Esophagus muscularis mucosa (tissue), 4 donors: ENCODE measurements around the gene IL10. TPM values are rescaled to one million over a fixed set of nuclear protein-coding genes. Genes with fewer than 3 reads are reported as not detected.

Experiments
- DNase-seq: peaks from one replicate; pipeline ENCODE4 v3.0.0-alpha.2; 2017; ENCODE audit errors: extremely low spot score
- H3K27ac ChIP-seq, 4 donors: fragments of 200-600 bp; sonication (generic); replicated peaks in 1 of 4; 1 replicate in 3 of 4; 2 replicates in 1 of 4; pipeline ENCODE4 v1.5.1; 2016 to 2019; ENCODE audit warnings: mild to moderate bottlenecking in 1 of 4
- H3K27me3 ChIP-seq, 4 donors: fragments of 200-600 bp; sonication (generic); one replicate each; pipeline versions ENCODE4 v1.5.1 to v1.6.0; 2016 to 2019
- H3K36me3 ChIP-seq, 4 donors: fragments of 200-600 bp; sonication (generic); one replicate each; pipeline ENCODE4 v1.5.1; 2016 to 2019
- H3K4me1 ChIP-seq, 4 donors: fragments of 200-600 bp; sonication (generic); one replicate each; pipeline ENCODE4 v1.5.1; 2016 to 2019
- H3K4me3 ChIP-seq, 4 donors: fragments of 200-600 bp; sonication (generic); 1 replicate in 2 of 4; 2 replicates in 2 of 4; pipeline ENCODE4 v1.5.1; 2016 to 2019; ENCODE audit warnings: mild to moderate bottlenecking in 4 of 4, moderate library complexity in 1 of 4
- H3K9me3 ChIP-seq, 4 donors: fragments of 200-600 bp; sonication (generic); 1 replicate in 3 of 4; 2 replicates in 1 of 4; pipeline ENCODE4 v1.5.1; 2016 to 2019
- EP300 ChIP-seq: sonication (generic); formaldehyde crosslinking; IDR thresholded peaks from one replicate; pipeline ENCODE4 v1.6.1; 2017; ENCODE audit warnings: antibody characterized with exemption
- POLR2A ChIP-seq: fragments of 450-650 bp; IDR thresholded peaks from one replicate; pipeline ENCODE4 v1.6.1; 2017; ENCODE audit warnings: antibody characterized with exemption, moderate library complexity, mild to moderate bottlenecking, low read depth
- POLR2AphosphoS5 ChIP-seq, 2 donors: sonication (generic); formaldehyde crosslinking; IDR thresholded peaks; one replicate each; pipeline ENCODE4 v1.6.1; 2017; ENCODE audit warnings: antibody characterized with exemption in 2 of 2
- WGBS: methylation state at CpG from one replicate; pipeline ENCODE4 v1.1.5; 2018; 5-methylcytosine and 5-hydroxymethylcytosine counted together
- intact Hi-C: fragments of 100-400 bp; cut with DNase I; formaldehyde crosslinking; loops from one replicate; pipeline ENCODE4 v1.15.1; 2023
- total RNA-seq, 4 donors: library from RNA; depleted of rRNA; stranded (reverse); fragments of >200 nt; gene quantifications; one replicate each; pipeline versions ENCODE4 v1.1.0 to v1.2.1, GENCODE V29; 2016
- TF ChIP-seq, protein P1 (sequence below), 3 experiments: fragments of 200-600 bp in 2 of 3; fragments of 450-650 bp in 1 of 3; sonication (generic) in 2 of 3; IDR thresholded peaks; one replicate each; pipeline ENCODE4 v1.5.1; 2017 to 2019; ENCODE audit warnings: antibody characterized with exemption in 3 of 3, mild to moderate bottlenecking in 2 of 3, moderate library complexity in 1 of 3

IL10 gene
- total RNA-seq, 4 donors from 2014 or later, result 0.83 to 5.1 (median 3.5) TPM

DNA sequence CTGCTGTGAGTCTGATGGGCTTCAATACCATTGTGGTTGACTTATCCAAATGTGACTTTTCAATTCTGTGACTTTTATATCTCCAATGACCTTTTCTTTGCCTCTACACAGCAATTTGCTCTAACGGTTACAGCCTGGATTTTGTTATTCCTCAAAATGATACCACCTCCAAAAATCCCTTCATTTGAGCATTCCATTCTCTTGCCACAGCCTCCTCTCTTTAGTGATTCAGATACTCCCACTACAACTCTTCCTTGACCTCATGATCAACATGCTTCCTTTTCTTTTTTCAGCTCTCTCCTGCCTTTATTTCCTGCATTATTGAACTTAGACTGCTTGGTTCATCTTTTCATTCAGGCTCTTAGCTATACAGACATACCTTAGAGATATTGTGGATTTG, 18.3 kb downstream of the IL10 start:
- no peak for DNase-seq
- peaks cover 0 to 5% (median 0%) of the 10 kb centered on the region in 4 donors for H3K27me3 ChIP-seq
- WGBS, result 65% methylated on average over 1 of the region's 1 CpG
- TF ChIP-seq POLR2AphosphoS5 (IDR thresholded peaks at IDR 0.05) (no peak), EP300 (no peak), POLR2A (no peak)
- TF ChIP-seq, protein P1, sequence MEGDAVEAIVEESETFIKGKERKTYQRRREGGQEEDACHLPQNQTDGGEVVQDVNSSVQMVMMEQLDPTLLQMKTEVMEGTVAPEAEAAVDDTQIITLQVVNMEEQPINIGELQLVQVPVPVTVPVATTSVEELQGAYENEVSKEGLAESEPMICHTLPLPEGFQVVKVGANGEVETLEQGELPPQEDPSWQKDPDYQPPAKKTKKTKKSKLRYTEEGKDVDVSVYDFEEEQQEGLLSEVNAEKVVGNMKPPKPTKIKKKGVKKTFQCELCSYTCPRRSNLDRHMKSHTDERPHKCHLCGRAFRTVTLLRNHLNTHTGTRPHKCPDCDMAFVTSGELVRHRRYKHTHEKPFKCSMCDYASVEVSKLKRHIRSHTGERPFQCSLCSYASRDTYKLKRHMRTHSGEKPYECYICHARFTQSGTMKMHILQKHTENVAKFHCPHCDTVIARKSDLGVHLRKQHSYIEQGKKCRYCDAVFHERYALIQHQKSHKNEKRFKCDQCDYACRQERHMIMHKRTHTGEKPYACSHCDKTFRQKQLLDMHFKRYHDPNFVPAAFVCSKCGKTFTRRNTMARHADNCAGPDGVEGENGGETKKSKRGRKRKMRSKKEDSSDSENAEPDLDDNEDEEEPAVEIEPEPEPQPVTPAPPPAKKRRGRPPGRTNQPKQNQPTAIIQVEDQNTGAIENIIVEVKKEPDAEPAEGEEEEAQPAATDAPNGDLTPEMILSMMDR (IDR thresholded peaks at IDR 0.05), result no peak
- no peak overlapping the region for H3K27ac ChIP-seq
- no peaks in the 10 kb centered on the region for H3K36me3 ChIP-seq
- intact Hi-C loops, result no loop called here
- H3K4me1 ChIP-seq, result no peaks in the 10 kb centered on the region
- H3K4me3 ChIP-seq, result no peak overlapping the region
- H3K9me3 ChIP-seq, result no peaks in the 10 kb centered on the region

- no peaks in the 10 kb centered on the region for H3K4me1 ChIP-seq
- H3K9me3 ChIP-seq, result no peaks in the 10 kb centered on the region
- H3K4me3 ChIP-seq, result no peak overlapping the region
- no peak for DNase-seq
- intact Hi-C loops, result no loop called here
- no peaks in the 10 kb centered on the region for H3K36me3 ChIP-seq
- TF ChIP-seq POLR2AphosphoS5 (IDR thresholded peaks at IDR 0.05) (no peak), EP300 (no peak)
- WGBS, result 95% methylated on average over 3 of the region's 3 CpGs
- no peak overlapping the region for H3K27ac ChIP-seq
- peaks cover 0 to 5% (median 0%) of the 10 kb centered on the region in 4 donors for H3K27me3 ChIP-seq
Measured at GRCh38 chr1:206753141-206753540, 19.2 kb downstream of the IL10 start.

DNA sequence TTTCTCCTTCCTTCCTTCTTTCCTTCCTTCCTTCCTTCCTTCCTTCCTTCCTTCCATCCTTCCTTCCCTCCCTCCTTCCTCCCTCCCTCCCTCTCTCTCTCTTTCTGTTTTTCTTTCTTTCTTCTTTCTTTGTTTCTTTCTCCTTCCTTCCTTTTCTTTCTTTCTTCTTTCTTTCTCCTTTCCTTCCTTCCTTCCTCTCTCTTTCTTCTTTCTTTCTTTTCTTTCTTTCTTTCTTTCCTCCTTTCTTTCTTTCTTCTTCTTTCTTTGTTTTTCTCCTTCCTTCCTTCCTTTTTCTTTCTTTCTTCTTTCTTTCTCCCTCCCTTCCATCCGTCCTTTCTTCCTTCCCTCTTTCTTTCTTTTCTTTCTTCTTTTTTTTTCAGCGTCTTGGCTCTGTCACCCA, 19.8 kb downstream of the IL10 start:
- H3K4me3 ChIP-seq, result no peak overlapping the region
- 82% methylated on average over 2 of the region's 2 CpGs for WGBS
- no peak overlapping the region for H3K27ac ChIP-seq
- no peaks in the 10 kb centered on the region for H3K36me3 ChIP-seq
- no peaks in the 10 kb centered on the region for H3K9me3 ChIP-seq
- no peak for TF ChIP-seq POLR2A
- no peak for TF ChIP-seq POLR2AphosphoS5 (IDR thresholded peaks at IDR 0.05)
- TF ChIP-seq, protein P1 (IDR thresholded peaks at IDR 0.05), result no peak
- TF ChIP-seq EP300, result no peak
- intact Hi-C loops, result no loop called here
- DNase-seq, result no peak
- H3K4me1 ChIP-seq, result no peaks in the 10 kb centered on the region
- H3K27me3 ChIP-seq, result peaks cover 0 to 5% (median 0%) of the 10 kb centered on the region in 4 donors

DNA sequence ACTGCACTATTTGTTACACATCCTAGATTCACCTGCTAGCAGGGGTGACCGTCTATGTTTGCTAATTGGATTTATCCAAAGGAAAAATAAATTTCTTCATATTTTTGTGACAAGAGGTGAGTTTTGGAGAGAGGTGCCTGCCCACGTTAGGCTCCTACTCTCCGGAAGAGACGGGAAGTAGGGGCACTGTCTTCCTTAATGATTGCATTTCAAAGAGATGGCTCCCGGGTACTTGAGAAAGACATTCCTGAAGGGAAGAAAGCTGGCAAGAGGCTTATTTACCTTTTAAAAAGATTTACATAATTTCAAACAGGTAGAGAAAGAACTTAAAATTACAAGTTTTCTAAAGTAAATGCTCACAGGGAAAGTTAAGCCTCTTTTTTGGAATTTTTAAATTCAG, 20.4 kb downstream of the IL10 start:
- intact Hi-C loops, result no loop called here
- TF ChIP-seq POLR2AphosphoS5 (IDR thresholded peaks at IDR 0.05) (no peak), EP300 (no peak), POLR2A (no peak)
- TF ChIP-seq, protein P1 (IDR thresholded peaks at IDR 0.05), result no peak
- Histone ChIP-seq H3K36me3 (no peaks in the 10 kb centered on the region), H3K9me3 (no peaks in the 10 kb centered on the region), H3K4me3 (no peak overlapping the region), H3K27ac (no peak overlapping the region), H3K4me1 (no peaks in the 10 kb centered on the region), H3K27me3 (peaks cover 0 to 5% (median 0%) of the 10 kb centered on the region in 4 donors)
- 57% methylated on average over 5 of the region's 5 CpGs for WGBS
- DNase-seq, result no peak

DNA sequence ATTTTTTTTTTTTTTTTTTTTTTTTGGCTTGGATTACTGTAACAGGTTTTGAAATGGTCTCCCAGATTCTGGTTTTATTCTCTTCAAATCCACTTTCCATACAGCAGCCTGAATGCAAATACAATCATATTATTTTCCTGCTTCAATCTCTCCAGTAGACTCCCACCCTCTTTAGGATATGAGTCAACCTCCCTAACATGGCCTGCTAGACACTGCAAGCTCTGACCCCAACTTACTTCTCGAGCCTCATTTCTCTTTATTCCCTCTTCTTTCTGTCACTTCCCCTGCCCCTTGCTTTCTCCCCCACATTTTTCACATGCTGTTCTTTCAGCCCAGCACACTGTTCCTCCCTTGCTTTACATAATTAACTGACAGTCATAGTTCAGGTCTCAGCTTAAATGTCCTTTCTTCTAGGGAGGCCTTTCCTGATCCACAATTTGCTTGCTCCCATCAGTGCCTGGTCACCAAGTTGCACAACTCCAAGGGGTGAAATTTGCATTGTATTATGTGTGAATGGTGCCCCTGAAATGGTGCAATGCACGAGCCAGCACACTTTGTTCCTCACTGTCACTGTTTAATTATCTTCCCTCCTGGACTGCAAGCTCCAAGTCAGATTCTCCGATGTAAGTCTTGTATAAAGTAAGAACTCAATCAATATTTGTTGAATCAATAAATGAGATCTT, 23.8 kb downstream of the IL10 start:
- H3K9me3 ChIP-seq, result no peaks in the 10 kb centered on the region
- TF ChIP-seq EP300 (no peak), POLR2A (no peak), POLR2AphosphoS5 (IDR thresholded peaks at IDR 0.05) (no peak)
- TF ChIP-seq, protein P1 (IDR thresholded peaks at IDR 0.05), result no peak
- H3K4me1 ChIP-seq, result no peaks in the 10 kb centered on the region
- H3K27ac ChIP-seq, result no peak overlapping the region
- no peaks in the 10 kb centered on the region for H3K36me3 ChIP-seq
- WGBS, result 76% methylated on average over 3 of the region's 3 CpGs
- DNase-seq, result no peak
- peaks cover 0 to 5% (median 0%) of the 10 kb centered on the region in 4 donors for H3K27me3 ChIP-seq
- no peak overlapping the region for H3K4me3 ChIP-seq
- intact Hi-C loops, result no loop called here
